Measurements from ENCODE around the gene PTH1R. TPM values are rescaled to one million over a fixed set of nuclear protein-coding genes. Genes with fewer than 3 reads are reported as not detected.
A peak's percentile ranks its signal among the peaks of the same experiment; 100 is the strongest.

PTH1R gene
- polyA plus RNA-seq (2014; cell fraction: cytosol; rRNA removed) = 0.43 and 0.46 TPM in 2 replicates
- polyA plus RNA-seq (2014; cell fraction: nucleus; rRNA removed) = 1.3 and 2.0 TPM in 2 replicates

- no peak for DNase-seq (ENCODE audit: low spot score)
Measured at GRCh38 chr3:46877406-46878125, at the start of gene PTH1R. PTH1R (plus strand) TSS chr3:46877721; CDS start chr3:46883560, 5,839 bp downstream.

- no peak for DNase-seq (ENCODE audit: low spot score)
Measured at GRCh38 chr3:46829699-46830208, 47.8 kb upstream of the PTH1R start.

GRCh38 chr3:46830801-46831200 is 46.7 kb upstream of the PTH1R start:
- no peak for DNase-seq (ENCODE audit: low spot score)

DNA sequence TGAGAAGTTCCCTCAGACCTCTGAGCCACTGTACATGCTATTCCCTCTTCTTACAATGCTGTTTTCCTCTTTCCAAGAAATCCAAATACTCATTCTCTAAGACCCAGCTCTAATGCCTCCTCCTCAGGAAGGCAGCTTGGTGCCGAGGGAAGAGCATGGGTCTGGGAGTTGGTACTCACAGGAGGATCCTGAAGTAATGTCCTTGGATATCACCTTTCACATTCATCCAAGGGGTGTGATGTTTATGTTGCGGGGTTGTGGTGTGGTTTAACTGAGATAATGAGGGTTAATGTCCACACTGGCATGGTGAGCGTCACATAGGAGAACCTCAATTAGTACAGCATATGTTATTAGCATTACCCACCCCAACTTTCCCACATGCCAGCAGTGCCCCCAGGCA is 46.2 kb upstream of the PTH1R start:
- no peak for DNase-seq (ENCODE audit: low spot score)

DNA sequence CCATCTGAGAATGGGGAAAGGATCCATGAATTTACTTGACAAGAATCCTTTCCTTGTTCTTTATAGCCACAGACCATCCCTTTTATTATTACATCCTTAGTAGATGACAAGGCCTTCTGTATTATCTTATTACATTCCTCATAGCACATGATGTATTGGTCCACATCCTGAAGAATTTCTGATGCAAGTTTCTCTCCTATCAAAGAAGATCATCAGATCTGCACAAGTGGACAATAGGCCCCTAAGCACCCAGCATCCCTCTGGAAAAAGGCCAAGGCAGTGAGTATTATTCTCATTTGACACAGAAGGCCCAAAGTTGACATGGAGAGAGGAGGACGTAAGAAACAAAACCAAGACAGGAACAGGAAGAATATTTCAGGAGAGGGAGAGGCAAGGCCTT is 45.7 kb upstream of the PTH1R start:
- DNase-seq (ENCODE audit: low spot score) = no peak

DNA sequence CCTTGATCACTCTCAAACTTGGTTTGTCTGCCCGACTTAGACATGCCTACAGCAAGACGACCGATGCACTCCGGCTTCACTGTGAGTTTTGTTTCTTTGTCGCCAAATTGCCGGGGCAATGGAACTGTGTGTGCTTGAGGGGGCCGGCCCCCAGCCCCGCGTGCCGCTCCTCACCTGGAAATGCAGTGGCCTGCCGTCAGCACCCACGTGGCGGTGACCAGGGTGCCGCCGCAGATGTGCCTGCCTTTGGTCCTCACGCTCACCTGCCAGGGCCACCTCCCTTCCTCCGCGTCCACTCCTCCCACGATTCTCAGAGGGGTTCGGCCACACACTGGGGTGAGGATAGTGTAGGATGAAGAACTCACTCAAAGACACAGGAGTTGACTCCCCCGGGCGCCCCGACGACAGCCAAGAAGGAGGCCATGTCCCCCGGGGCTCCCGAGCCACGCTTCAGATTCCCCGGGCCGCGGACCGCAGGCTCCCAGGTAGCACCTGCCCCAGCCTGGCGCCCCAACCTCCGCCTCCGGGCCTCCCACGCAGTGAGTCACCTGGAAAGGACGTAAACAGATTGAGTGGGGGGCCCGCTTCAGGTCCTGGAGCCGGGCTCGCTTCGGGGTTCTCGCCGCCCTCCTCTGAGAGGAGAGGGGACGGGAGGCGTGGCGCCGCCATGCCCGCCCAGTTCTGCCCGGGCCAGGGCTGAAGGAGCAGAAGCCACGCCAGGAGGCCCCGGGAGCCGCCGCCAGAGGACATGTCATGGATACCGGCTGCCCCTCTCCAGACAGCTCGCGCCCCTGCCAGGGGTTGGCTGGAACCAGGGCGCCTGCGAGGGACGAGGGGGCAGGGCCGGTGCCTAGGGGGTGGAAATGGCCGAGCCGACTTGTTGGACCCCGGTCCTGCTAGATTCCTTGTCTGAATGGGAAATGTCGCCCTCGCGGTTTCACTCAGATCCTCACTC is 43.9 kb upstream of the PTH1R start:
- no peak for DNase-seq (ENCODE audit: low spot score)

DNA sequence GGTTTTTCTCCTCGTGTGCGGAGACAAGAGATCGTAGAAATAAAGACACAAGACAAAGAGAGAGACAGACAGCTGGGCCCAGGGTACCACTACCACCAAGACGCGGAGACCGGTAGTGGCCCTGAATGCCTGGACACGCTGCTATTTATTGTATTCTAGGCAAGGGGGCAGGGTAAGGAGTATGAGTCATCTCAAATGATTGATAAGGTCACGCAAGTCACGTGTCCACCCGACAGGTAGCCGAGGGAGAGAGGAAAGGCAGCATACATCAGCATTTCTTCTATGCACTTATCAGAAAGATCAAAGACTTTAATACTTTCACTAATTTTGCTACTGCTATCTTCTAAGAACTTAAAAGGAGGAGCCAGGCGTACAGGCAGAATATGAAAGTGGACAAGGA is 42.5 kb upstream of the PTH1R start:
- DNase-seq (ENCODE audit: low spot score) = no peak

DNA sequence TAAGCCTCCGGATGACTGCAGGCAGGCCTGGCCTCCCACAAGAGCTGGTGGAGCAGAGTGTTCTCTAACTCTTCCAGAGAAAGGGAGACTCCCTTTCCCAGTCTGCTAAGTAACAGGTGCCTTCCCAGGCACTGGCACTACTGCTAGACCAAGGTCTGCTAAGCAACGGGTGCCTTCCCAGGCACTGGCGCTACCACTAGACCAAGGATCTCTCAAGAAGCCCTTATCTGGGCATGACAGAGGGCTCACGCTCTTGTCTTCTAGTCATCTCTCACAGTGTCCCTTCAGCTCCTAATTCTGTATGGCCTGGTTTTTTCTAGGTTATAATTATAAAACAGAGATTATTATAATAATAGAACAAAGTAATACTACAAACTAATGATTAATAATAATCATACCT is 42.0 kb upstream of the PTH1R start:
- DNase-seq (ENCODE audit: low spot score) = no peak

DNA sequence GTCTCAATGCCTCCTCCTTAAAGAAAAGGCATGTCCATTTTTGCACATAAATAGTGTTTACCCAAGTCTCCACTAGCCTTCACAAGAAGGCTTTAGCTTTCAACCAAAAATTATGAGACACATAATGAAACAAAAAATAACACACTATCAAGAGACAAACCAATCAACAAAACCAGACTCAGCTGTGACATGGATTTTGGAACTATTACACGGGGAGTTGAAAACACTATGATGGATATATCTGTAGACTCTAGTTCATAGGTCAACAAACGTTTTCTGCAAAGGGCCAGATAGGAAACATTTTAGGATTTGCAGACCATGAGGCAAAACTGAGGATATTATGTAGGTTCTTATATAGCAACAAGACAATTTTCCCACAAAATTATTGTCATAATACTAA is 39.2 kb upstream of the PTH1R start:
- no peak for DNase-seq (ENCODE audit: low spot score)

- no peak for DNase-seq (ENCODE audit: low spot score)
Measured at GRCh38 chr3:46840491-46840890, 37.0 kb upstream of the PTH1R start.

DNA sequence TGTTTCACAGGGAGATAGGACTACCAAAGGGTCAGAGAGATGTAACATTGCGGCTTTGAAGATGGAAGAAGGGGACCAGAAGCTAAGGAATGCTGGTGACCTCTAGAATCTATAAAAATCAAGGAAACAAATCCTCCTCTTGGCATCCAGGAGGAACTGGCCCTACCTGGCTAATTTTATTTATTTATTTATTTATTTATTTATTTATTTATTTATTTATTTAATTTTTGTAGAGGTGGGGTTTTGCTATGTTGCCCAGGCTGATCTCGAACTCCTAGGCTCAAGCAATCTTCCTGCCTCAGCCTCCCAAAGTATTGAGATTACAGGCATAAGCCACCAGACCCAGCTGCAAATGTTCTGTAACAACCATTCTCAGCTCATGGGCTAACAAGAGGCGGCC is 34.0 kb upstream of the PTH1R start:
- DNase-seq (ENCODE audit: low spot score) = no peak

DNA sequence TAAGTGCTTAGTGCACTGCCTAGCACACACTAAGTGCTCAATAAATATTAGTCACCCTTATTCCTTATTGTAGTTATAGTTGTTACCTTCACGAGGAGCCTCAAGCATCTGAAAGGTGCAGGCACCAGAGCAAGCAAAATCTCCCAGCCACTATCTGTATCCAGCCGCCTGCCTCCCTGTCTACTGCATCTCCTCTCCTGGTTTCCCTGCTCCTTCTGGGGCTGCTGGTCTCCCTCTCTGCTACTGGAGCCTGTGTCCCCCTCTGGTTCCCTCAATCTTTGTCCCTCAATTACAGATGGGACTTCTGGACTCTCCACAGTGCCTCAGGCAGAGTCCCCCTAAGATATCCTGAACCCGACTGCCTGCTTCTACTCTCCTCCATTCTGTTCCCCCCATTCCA is 33.1 kb upstream of the PTH1R start:
- no peak for DNase-seq (ENCODE audit: low spot score)

DNA sequence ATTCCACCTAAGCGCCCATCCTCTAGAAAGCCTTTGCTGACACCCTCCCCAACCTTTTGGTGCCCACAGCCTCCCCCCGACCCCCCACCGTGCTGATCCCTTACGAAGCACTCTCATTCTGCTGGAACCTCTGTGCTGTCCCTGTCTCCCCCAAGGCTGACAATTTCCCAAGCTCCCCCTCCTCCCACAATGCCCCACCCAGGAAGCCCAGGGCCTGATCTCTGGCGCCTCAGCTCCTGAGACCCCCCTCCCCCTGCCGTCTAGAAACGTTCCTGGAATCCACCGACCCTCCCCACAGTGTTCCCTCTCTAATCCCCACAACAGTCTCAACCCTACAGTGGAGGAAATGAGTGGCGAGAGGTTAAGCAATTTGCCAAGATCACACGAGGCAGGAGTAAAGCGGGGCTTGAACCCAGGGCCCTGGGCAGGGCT is 32.6 kb upstream of the PTH1R start:
- DNase-seq (ENCODE audit: low spot score) = no peak

- DNase-seq (ENCODE audit: low spot score) = no peak
Measured at GRCh38 chr3:46845397-46845859, 32.1 kb upstream of the PTH1R start.

DNA sequence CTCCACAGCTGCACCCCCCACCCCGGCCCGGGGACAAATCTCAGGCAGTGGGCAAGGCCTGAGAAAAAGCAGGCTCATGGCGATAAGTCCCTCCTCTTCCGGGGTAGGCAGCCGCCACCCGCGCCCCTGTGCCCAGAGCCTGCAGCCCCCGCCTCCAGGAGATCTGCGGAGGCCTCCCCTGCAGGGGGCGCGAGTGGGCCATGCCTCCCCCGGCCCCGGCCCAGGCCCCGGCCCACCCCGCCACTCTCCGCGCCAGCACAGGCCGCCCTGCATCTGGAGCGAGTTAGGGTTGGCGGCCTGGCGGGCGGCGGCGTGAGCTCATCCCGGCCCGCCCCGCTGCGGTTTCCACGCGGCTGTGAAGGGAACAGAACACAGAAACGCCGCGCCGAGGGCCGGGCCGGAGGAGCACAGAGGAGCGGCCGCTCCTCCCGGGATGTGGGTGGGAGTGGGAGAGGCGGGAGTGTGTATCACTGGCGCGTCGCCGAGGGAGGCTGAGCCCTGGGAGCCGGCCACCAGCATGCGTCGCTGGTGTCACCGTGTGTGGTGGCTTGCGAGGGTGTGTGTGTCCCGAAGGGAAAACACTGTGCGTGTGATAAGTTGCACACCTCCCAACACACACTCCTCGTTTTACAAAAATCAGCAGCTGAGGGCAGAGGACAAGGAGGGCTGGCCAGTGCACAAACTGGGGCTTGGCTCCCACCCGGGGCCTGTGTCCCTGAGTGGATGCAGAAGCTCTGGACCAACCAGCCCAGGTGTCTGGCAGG is 31.5 kb upstream of the PTH1R start:
- peak; percentile 90 for DNase-seq (ENCODE audit: low spot score)

GRCh38 chr3:46846624-46847542 is 30.6 kb upstream of the PTH1R start:
- no peak for DNase-seq (ENCODE audit: low spot score)

GRCh38 chr3:46847744-46848143 is 29.8 kb upstream of the PTH1R start:
- no peak for DNase-seq (ENCODE audit: low spot score)

GRCh38 chr3:46848271-46849044 is 29.1 kb upstream of the PTH1R start:
- DNase-seq (ENCODE audit: low spot score) = no peak

- no peak for DNase-seq (ENCODE audit: low spot score)
Measured at GRCh38 chr3:46849045-46849631, 28.4 kb upstream of the PTH1R start.

All from SK-N-DZ (cell line).